SW 1271 (cell line): Measurements from ENCODE around the gene ZNF516.

ENCODE experiments used
- DNase-seq, 2 experiments: peaks; one replicate each; lab custom pipeline; 2025; lab: John Stamatoyannopoulos, UW

Gene ZNF516

DNA sequence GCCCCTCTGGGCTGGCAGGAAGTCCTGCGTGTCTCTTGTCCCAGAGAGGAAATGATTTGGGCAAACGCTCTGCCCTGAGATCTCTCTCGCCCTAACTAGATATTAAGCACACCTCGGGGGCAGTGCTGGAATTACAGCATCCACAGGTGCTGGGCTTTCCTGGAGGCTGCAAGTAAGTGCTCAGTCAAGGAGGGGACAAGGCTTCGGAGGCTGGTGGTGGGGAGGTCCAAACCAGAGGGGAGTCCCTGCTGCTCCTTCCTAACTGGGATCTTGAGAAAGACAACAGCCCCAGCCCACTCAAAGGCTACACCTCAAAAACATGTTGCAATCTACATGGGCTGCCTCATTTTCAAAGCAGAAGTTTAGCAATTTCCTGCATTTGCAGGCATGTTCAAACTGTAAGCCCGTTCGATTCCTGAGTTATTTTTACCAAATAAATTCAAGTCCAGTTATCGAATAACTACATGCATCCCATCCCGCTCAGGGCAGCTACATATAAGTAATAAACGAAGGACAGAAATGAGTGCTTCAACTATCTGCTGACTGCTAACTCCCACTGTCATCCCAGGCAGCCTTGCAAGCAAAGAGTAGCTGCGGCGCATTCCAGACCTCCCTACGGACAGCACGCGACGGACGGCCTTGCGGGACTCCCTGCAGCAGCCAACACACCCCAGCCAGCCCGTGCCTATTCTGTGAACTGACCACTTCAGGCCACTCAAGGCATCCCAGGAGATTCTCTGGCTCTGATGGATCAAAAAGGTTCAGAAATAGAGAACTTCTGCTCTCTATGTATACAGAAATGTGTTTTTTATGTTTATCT, 27.5 kb downstream of the ZNF516 start:
- no peak for DNase-seq

DNA sequence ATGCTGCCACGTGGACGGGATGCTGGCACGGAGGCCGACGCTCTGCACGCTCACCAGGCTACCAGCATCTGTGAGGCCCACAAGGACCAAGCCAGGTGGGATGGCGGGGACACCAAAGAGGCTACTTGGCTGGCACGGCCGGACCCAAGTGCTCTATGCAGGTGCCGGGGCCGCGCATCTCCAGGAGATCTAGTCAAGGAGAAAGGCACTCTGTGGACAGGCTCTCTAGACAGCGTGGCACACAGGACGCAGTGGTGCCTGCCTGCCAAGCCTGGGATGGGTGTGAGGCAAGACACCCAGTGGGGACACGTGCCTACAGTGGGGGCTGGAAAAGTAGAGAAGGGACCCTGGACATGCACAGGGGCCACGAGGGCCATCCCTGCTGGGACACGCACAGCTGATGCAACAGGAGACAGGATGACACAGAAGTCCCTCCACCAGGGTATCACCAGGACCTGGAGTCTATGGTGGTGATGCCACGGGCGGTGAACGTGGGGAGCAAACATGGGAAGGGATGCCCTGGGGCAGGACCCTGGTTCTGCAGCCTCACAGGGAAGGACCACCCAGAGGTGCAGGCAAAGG, 28.5 kb downstream of the ZNF516 start:
- no peak for DNase-seq

DNA sequence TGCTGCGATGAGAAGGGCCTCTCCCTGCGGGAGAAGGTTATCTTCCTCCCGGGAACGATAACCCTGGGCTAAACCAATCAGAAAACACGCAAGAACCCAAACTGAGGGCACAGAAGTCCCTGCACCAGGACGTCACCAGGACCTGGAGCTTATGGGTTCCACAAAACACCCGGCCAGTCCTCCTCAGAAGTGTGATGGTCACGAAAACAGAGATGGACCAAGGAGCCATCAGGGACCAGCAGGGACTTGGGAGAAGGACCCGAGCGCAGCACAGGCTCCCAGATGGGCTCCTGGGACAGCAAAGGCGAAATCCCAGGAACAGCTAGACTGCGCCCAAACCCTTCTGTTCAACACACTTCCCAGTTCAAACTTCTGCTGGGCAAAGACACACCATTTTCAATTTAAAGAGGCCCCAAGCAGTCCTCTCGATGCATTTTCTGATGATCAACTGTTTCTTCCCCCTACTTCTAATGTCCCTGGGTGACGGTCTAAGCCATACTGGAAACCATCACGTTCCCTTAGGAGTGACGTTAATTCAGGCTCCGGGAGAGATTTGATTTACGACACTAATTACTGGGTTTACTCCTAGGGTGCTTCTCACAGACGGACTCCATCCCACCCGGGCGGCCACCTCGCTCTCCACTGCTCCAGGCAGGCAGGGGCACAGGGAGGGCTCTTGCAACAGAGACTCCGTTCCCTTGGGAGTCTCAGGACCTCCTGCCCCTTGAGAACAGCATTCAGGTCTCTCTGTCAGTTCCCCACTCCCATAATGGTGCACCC, 29.2 kb downstream of the ZNF516 start:
- no peak for DNase-seq

DNA sequence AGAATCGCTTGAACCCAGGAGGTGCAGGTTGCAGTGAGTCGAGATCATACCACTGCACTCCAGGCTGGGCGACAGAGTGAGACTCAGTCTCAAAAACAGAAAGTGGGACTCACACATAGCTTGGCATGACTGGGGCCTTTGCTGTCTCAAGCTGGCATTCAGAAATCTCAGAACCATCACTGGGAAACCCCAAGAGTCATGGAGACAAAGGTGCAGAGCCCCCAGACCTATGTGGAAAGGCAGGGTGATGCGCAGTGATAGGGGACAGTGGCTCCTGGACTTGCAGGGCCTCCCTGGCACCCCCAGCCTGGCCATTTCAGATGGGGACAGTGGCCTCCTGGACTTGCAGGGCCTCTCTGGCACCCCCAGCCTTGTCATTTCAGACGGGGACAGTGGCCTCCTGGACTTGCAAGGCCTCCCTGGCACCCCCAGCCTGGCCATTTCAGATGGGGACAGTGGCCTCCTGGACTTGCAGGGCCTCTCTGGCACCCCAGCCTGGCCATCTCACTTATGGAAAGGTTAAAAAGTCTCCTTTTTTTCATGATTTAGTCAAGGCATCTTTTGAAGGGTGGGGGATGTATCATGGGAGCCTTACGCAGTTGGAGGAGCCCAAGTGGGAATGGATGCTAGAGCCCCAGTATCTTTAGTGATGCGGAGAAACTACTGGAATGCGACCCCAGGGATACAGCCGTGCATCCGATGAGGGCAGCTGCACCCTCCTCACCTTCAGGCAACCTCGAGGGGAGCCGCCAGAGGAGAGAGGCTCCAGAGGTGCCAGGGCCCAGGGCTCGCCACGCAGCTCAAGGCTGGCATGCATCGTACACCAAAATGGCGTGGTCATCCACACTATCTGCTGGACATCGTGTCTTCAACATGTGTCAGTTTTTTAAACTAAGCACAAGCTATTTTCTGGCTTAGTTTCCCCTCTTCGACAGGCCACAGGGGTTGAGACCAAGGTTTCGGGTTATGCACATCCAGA, 30.5 kb downstream of the ZNF516 start:
- no peak for DNase-seq

DNA sequence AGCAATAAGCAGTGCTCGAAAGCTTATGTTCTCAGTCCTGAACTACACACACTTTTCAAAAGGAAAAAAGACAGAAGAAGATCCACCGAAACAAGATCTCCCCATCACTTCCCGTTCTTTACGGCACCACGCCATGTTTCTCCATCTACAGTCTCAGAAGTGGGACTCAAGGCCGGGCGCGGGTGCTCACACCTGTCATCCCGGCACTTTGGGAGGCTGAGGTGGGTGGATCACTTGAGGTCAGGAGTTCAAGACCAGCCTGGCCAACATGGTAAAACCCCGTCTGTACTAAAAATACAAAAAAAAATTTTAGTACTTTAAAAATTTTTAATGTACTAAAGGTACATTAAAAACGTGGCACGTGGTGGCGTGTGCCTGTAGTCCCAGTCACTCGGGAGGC, 31.2 kb downstream of the ZNF516 start:
- no peak for DNase-seq

DNA sequence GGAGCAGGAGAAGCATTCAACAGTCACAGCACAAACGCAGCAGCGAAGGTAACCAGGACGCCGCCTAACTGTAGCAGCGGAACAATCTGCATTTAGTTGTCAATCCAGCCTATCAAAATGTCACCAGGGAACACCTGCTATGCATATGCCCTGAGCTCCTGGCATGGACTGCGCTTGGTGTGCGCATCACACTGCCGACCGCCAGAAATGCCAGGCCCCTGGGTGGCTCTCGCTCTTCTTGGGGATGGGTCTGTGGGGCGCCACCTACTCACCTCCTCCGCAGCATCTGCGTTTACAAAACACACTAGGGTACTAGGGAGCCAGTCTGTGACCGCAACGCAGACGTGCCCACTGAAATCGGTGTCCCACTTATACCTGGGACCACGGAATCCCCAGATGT, 31.7 kb downstream of the ZNF516 start:
- no peak for DNase-seq

DNA sequence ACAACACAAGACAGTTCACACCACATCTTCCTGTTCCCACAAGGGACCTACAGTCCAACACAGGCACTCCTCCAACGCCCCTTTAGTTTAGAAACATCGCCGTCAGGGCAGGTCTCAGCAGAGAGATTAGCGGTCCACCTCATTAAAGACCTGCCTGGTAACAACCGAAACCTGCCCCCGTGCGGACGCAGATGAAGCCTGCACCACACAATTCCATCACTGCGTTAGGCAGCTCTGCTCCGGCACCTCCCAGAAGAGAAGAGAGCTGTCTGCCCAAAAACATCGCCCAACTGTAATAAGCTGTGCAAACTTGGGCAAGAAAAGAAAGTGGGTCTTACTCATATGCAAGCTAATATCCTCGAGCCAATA, 32.7 kb downstream of the ZNF516 start:
- DNase-seq = no peak

DNA sequence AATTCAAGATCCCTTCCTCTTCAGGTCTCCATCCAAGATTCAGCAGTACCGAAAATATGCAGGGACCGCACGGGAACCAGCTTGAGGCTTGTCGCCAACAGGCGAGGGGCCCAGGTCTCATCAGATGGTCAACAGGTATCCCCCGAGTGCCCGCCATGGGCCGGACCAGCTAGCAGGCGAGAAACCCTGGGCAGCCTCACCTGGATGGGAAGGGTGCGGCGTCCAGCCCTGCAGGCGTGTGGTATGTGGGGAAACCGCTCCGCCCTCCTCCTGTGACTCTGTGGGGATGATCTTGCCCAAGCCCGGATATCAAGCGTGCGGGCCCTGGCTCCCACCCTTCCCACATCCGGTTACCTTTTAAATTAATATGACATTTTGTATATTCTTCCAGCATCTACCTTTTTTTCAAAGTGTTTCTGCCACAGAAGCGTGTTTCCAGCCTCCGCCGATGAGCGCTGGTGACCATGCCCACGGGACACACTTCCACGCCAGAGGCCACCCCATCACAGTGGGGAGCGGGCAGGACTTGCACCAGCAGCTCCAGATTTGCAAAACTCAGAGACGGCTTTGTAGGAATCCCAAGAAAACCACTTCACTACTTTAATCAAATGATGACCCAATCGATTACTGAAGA, 33.2 kb downstream of the ZNF516 start:
- no peak for DNase-seq

DNA sequence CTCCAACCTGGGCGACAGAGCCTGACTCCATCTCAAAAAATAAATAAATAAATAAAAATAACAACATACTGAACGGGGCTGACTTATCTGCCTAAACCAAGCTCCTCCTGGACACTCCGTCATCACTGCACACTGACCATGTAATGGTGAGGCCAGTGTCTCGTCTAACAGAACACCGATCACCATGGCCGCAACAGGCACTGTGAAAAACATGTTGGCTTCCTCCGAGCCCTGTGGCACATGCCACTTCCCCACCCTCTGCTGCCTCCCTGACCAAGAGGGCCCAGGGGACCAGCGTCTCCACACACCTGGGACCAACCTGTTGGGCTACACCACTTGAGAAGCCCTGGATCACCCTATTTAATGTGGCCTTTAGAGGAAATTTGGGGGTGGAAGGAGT, 33.9 kb downstream of the ZNF516 start:
- no peak for DNase-seq

DNA sequence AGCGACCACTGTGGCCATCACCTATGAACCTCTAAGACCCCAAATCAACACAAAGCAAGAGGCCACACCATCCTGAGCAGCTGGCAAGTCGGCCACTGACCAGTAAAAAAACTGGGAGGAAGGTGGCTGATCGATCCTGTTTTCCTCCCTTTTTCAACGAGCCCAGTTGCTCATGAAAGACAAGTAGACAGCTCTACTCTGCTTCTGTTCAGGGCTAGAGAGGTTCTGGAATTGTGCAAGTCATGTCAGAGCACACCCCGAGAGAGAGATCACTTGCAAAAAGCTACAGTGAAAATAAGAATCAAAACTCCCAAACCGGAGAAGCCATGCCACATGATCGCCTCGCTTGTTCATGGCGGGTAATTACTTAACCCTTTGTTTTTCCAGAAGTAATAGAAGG, 34.6 kb downstream of the ZNF516 start:
- no peak for DNase-seq

DNA sequence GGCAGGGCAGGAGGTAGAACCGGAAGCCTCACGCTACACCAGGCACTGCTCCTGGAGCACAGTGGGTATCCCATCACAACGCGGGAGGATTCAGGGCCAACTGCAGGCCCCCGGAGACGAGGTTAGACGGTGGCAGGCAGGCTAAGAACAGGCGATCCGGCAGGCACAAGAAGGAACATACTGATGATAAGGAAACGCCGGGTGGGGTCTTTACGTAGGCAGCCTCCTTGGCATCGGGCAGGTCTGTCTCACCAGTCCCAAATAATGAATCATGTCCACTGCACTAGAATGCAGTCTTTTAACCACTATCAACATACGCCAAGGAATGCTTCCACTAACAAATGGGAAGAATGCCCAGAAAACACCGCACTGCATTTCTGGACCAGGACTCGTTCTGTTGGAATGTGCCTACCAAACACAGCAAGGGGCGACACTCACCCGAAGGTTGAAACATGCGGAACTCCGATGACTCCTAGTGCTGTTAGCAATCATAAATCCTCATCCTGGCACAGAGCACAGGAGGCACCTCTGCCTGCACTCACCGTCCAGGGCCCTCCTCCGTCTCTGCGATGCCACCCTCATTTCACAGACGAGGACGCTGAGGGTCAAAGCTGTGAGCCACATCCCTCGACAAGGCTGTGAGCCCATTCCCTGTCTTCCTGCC, 35.2 kb downstream of the ZNF516 start:
- DNase-seq = peak; percentile 32 to 51

DNA sequence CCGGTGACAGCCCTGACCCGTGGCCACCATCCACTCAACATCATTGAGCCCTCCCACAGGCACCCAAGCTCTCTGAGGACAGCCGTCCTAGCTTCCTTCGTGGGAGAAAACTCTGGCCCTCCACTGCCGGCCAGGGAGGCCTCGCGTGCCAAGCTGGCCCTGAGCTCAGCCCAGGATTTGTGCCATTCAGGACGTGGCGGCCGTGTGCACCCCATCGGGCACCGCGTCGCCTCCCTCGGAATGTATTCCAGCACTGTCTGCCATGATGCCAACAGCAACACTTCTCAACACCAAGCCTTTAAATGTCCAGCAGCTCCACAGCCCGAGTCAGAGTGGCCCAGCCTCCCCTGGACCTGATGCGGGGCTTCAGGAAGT, 35.7 kb downstream of the ZNF516 start:
- DNase-seq = no peak

DNA sequence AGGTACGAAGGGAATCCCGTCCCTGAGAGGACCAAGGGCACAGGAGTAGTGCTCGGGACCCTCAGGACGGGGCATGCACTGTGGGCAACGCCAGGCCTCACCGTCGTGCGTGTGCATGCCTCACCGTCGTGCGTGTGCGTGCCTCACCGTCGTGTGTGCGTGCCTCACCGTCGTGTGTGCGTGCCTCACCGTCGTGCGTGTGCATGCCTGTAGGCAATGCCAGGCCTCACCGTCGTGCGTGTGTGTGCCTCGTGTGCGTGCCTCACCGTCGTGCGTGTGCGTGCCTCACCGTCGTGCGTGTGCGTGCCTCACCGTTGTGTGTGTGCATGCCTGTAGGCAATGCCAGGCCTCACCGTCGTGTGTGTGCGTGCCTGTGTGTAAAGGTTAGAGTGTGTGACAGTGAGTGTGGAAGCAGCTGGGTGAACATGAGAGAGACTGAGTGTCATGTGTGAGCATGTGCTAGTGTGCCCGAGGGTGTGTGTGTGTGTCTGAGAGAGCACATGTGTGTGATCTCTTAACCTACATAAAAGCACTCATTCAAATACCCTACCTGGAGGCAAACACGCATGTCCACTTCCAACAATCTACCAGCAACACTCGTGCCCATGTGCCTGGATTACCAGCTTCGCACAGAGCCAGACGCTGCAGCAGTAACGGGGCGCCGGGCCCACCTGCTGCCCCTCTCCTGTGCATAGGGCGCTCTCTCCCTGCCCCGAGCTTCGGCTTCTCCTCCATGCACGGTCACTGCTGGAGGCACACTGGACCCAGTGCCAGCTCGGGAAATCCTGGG, 36.3 kb downstream of the ZNF516 start:
- no peak for DNase-seq

DNA sequence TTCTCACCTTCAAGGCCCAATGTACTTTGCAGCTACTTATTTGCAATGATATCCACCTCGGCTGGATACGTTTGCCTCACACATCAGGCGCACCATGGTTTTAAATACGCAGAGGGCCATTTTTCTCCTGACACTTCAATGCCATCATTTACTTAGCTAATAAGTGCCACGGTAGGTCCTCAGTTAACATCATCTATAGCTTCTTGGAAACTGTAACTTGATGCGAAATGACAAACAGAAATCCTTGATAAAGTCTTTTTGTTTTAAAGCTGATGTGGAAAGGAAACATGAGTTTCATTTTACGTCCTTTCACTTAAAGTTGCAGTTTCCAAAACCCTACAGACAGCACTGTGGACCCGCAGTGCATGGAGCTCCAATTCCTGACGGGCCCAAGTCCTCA, 37.1 kb downstream of the ZNF516 start:
- DNase-seq = no peak

DNA sequence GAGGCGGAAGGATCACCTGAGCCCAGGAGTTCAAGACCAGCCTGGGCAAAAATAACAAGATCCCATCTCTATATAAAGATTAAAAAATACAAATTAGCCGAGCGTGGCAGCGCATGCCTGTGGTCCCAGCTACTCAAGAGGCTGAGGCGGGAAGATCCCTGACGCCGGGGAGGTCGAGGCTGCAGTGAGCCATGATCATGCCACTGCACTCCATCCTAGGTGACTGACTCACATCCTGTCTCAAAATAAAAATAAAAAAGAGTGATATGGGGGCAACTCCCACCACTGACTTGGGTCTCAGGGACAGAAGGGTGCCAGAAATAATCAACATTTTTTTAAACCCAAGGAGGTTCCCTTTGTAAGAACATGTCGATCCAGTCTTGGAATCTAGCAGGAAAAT, 37.6 kb downstream of the ZNF516 start:
- DNase-seq = no peak

DNA sequence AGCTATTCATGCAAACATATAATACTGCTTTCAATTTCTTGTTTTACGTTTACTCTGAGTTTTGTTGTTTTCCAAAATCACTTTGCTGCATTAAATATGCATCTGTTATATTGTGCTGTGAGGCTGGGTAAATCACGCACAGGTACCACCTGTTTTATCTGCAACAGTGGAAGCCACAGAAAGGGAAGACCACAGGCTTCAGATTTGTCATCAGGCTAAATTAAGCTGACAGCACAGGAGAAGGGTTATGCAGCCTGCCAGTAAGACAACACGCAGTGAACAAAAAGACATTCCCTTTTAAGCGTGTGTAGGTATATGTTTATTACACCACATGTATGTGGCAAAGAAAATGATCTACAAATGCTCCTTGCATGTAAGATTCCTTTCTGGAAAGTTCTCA, 38.2 kb downstream of the ZNF516 start:
- DNase-seq = no peak

DNA sequence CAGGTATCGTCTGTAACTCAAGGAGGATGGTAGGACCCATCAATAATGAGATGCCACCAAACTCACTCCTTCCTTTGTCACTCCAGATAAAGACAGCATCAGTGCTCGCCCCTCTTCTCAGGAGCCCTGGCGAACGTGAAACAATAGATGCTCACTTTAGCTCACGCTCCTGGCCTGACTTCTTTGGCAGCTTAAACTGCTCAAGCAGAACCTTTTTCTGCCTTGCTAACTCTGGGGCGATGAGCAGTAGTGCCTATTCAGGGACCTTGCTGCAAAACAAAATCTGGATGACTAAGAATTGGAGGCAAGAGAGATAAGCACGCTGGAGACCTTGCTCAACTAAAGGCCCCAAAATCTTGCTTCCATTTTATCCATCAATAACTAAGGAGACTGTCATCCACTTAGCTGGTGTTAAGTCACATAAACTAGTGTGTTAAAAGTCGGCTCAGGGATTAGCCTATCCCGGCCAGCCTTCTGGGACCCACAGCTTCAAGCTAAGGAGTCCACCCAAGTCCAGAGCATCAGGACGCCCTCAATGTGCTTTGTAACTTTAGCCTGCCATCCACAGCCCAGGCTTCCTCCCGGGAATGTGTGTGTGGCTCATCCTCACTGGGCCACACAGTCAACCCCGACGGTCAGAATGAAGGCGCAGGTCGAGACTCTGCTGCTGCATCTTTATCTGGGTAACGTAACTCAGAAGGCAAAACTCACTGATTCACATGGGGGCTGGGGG, 38.9 kb downstream of the ZNF516 start:
- no peak for DNase-seq

DNA sequence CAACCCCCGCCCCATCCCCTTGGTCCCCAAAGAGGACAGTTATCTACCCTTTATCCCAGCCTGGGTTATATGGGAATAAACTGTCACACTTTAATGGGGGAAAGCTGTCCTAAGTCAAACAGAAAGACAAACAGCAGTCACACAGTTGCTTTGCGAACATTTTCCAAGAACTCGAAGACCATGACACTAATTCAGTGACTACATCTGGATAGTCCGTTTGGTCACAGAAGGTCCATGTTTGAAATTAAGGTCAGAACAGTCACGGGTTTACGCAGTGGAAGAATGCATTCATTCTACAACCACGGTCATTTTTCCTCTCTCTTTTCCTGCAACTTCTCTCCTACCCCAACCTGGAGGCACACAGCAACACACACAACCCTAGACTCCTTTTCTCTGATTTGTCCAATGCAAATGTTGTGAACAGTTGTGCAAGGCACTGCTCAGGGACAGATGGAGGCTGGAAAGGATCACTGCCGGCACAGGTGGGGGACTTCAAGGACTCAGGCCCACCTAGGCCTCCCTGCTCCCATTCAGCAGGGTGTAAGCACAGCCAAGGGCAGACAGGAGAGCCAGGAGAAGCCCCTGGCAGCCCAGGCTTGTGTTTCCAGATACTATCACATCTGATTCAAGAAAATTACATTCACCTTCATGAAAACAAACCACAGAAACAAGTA, 39.9 kb downstream of the ZNF516 start:
- no peak for DNase-seq

DNA sequence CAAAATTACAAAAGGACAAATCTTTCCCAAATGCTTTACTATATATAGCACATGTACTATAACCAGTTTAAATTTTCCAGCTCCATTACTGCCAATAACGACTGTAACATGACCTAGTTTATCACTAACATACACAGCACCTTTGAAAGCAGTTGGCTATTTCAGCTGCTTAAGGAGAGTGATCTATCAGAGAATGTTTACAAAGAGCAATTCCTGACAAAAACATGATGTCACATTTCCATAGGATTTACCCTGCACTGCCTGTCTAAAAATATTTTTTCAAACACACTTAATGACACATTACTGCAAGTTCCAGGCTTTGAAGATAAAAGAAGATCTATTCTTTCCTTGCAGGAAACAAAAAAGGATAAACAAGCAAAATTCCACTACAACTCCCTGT, 40.6 kb downstream of the ZNF516 start:
- no peak for DNase-seq
